Neural progenitor cell (in vitro differentiated cells): ENCODE data around the gene DAAM2. TPM values are rescaled to one million over a fixed set of nuclear protein-coding genes. Genes with fewer than 3 reads are reported as not detected.

Experiments used
- DNase-seq: peaks from one replicate; pipeline ENCODE4 v3.0.0-alpha.2; 2016; ENCODE audit warnings: low spot score
- H2AFZ ChIP-seq: fragments of 200-600 bp; sonication (generic); replicated peaks from 2 replicates; pipeline ENCODE4 v1.6.1; 2016; ENCODE audit warnings: antibody characterized with exemption
- H3F3A ChIP-seq: fragments of 200-600 bp; sonication (generic); 2 replicates; pipeline ENCODE4 v1.6.1; 2016; ENCODE audit warnings: antibody characterized with exemption, low read depth
- H3K27ac ChIP-seq: fragments of 200-600 bp; sonication (generic); 2 replicates; pipeline ENCODE4 v1.5.1; 2016; ENCODE audit warnings: mild to moderate bottlenecking
- H3K27me3 ChIP-seq: fragments of 200-600 bp; sonication (generic); 2 replicates; pipeline ENCODE4 v1.6.1; 2016; ENCODE audit warnings: mild to moderate bottlenecking, moderate library complexity
- H3K36me3 ChIP-seq: fragments of 200-600 bp; sonication (generic); 2 replicates; pipeline ENCODE4 v1.5.1; 2016
- H3K4me1 ChIP-seq: fragments of 200-600 bp; sonication (generic); 2 replicates; pipeline ENCODE4 v1.6.1; 2016; ENCODE audit warnings: mixed run types
- H3K4me2 ChIP-seq: fragments of 200-600 bp; sonication (generic); 2 replicates; pipeline ENCODE4 v1.6.1; 2016
- H3K4me3 ChIP-seq: fragments of 200-600 bp; sonication (generic); 2 replicates; pipeline ENCODE4 v1.5.1; 2016
- H3K79me2 ChIP-seq: fragments of 200-600 bp; sonication (generic); 2 replicates; pipeline ENCODE4 v1.6.1; 2016; ENCODE audit warnings: low read depth
- H3K9ac ChIP-seq: fragments of 200-600 bp; sonication (generic); 2 replicates; pipeline ENCODE4 v1.6.1; 2016
- H3K9me3 ChIP-seq: fragments of 200-600 bp; sonication (generic); 2 replicates; pipeline ENCODE4 v1.5.1; 2016; ENCODE audit warnings: low read depth
- H4K20me1 ChIP-seq: fragments of 200-600 bp; sonication (generic); 2 replicates; pipeline ENCODE4 v1.6.1; 2016; ENCODE audit warnings: low read depth
- H3K27ac Mint-ChIP-seq: 3 replicates; pipeline ENCODE4 v1.8.0; 2021; ENCODE audit warnings: mixed read lengths
- H3K27me3 Mint-ChIP-seq: 2 replicates; pipeline ENCODE4 v1.8.0; 2022; ENCODE audit warnings: low read depth, mild to moderate bottlenecking, inconsistent platforms, moderate library complexity, mixed read lengths; ENCODE audit not compliant: insufficient read depth
- H3K36me3 Mint-ChIP-seq: 3 replicates; pipeline ENCODE4 v1.8.0; 2021; ENCODE audit warnings: mixed read lengths
- H3K4me1 Mint-ChIP-seq: 3 replicates; pipeline ENCODE4 v1.8.0; 2021; ENCODE audit warnings: mixed read lengths
- H3K4me3 Mint-ChIP-seq: 3 replicates; pipeline ENCODE4 v1.8.0; 2021; ENCODE audit warnings: mild to moderate bottlenecking, moderate library complexity, mixed read lengths
- H3K9me3 Mint-ChIP-seq: 3 replicates; pipeline ENCODE4 v1.8.0; 2020; ENCODE audit warnings: mixed read lengths
- CTCF ChIP-seq: fragments of 200-600 bp; sonication (generic); IDR thresholded peaks from 2 replicates; pipeline ENCODE4 v1.5.1; 2017; ENCODE audit warnings: antibody characterized with exemption, mild to moderate bottlenecking
- EZH2 ChIP-seq: fragments of 200-600 bp; sonication (generic); IDR thresholded peaks from 2 replicates; pipeline ENCODE4 v1.6.1; 2017; ENCODE audit warnings: antibody characterized with exemption, mild to moderate bottlenecking, moderate library complexity
- EZH2phosphoT487 ChIP-seq: fragments of 200-600 bp; sonication (generic); IDR thresholded peaks from 2 replicates; pipeline ENCODE4 v1.6.1; 2017; ENCODE audit warnings: antibody characterized with exemption
- total RNA-seq: library from RNA; depleted of rRNA; stranded (reverse); fragments of >200 nt; gene quantifications from 2 replicates; pipeline ENCODE4 v1.2.3, GENCODE V29; 2015; ENCODE audit warnings: low replicate concordance

DAAM2 gene
- total RNA-seq, 1 donor from 2014 or later, result 2.1 TPM

GRCh38 chr6:39885691-39886090 lies 93.5 kb downstream of the DAAM2 start:
- H3K36me3 Mint-ChIP-seq, result no peaks in the 10 kb centered on the region
- no peak overlapping the region for H3K4me2 ChIP-seq
- H3K27me3 ChIP-seq, result no peaks in the 10 kb centered on the region
- no peaks in the 10 kb centered on the region for H3K36me3 ChIP-seq
- H3K9me3 ChIP-seq, result no peaks in the 10 kb centered on the region
- H3F3A ChIP-seq, result no peaks in the 10 kb centered on the region
- no peak overlapping the region for H3K9ac ChIP-seq
- H3K4me3 Mint-ChIP-seq, result no peak overlapping the region
- H3K79me2 ChIP-seq, result no peaks in the 10 kb centered on the region
- peaks cover 12% of the 10 kb centered on the region for H3K27me3 Mint-ChIP-seq
- no peak overlapping the region for H2AFZ ChIP-seq
- H3K4me1 Mint-ChIP-seq, result peaks cover 20% of the 10 kb centered on the region
- H3K27ac ChIP-seq, result no peak overlapping the region
- H3K9me3 Mint-ChIP-seq, result no peaks in the 10 kb centered on the region
- H3K4me1 ChIP-seq, result no peaks in the 10 kb centered on the region
- H3K27ac Mint-ChIP-seq, result no peak overlapping the region
- no peak overlapping the region for H3K4me3 ChIP-seq
- H4K20me1 ChIP-seq, result no peaks in the 10 kb centered on the region
- TF ChIP-seq CTCF, result no peak
- no peak for TF ChIP-seq EZH2
- no peak for TF ChIP-seq EZH2phosphoT487
- DNase-seq, result no peak

- Histone ChIP-seq H3K27ac (no peak overlapping the region), H3K4me1 (no peaks in the 10 kb centered on the region)
- peaks cover 11% of the 10 kb centered on the region for H3K27me3 Mint-ChIP-seq
Observed at GRCh38 chr6:39886871-39887270, 94.7 kb downstream of the DAAM2 start.

GRCh38 chr6:39887692-39888450 lies 95.7 kb downstream of the DAAM2 start:
- Histone ChIP-seq H3K36me3 (no peaks in the 10 kb centered on the region), H3K4me1 (no peaks in the 10 kb centered on the region), H3K27ac (no peak overlapping the region), H2AFZ (no peak overlapping the region), H3K4me3 (no peak overlapping the region), H3K9me3 (no peaks in the 10 kb centered on the region), H4K20me1 (no peaks in the 10 kb centered on the region), H3F3A (no peaks in the 10 kb centered on the region), H3K9ac (no peak overlapping the region), H3K4me2 (no peak overlapping the region), H3K27me3 (no peaks in the 10 kb centered on the region), H3K79me2 (no peaks in the 10 kb centered on the region)
- no peak overlapping the region for H3K27ac Mint-ChIP-seq
- peaks cover 20% of the 10 kb centered on the region for H3K4me1 Mint-ChIP-seq
- no peaks in the 10 kb centered on the region for H3K9me3 Mint-ChIP-seq
- H3K4me3 Mint-ChIP-seq, result no peak overlapping the region
- peak; percentile 18 for DNase-seq
- no peak for TF ChIP-seq EZH2
- no peak for TF ChIP-seq EZH2phosphoT487
- TF ChIP-seq CTCF, result no peak
- peaks cover 12% of the 10 kb centered on the region for H3K27me3 Mint-ChIP-seq
- no peaks in the 10 kb centered on the region for H3K36me3 Mint-ChIP-seq

More at GRCh38 chr6:39886871-39887270, 94.7 kb downstream of the DAAM2 start:
- Histone ChIP-seq H4K20me1 (no peaks in the 10 kb centered on the region), H2AFZ (no peak overlapping the region), H3K36me3 (no peaks in the 10 kb centered on the region), H3K9ac (no peak overlapping the region), H3F3A (no peaks in the 10 kb centered on the region), H3K4me2 (no peak overlapping the region), H3K79me2 (no peaks in the 10 kb centered on the region), H3K27me3 (no peaks in the 10 kb centered on the region), H3K9me3 (no peaks in the 10 kb centered on the region), H3K4me3 (no peak overlapping the region)
- no peak for DNase-seq
- H3K4me1 Mint-ChIP-seq, result peaks cover 20% of the 10 kb centered on the region
- no peak overlapping the region for H3K27ac Mint-ChIP-seq
- no peaks in the 10 kb centered on the region for H3K36me3 Mint-ChIP-seq
- H3K9me3 Mint-ChIP-seq, result no peaks in the 10 kb centered on the region
- no peak overlapping the region for H3K4me3 Mint-ChIP-seq
- no peak for TF ChIP-seq EZH2
- no peak for TF ChIP-seq CTCF
- TF ChIP-seq EZH2phosphoT487, result no peak
